ENCODE measurements around the gene KCNIP1.

DNA sequence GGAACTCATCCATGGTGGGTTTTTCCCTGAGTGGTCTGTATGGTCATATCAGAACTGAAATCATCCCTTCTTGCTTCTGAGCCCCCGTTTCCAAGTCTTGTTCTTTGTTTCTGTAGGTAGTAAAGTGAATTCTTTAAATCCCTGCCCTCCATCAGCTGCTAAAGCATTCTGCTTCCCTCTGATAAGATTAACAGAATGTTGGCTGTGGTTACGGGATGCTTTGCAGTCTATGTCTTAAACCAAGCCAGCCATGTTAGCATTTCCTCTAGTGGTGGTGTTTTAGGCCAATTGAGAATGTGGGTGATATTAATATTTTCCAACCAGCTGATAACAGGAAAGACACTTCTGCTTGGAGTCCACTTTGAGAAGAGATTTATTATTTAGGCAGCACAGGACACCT lies 22.0 kb upstream of the KCNIP1 start:
- TF ChIP-seq YY1 (tag by site-specific recombination; IDR thresholded peaks at IDR 0.05), result no peak
- TF ChIP-seq ZNF133 (tag by site-specific recombination; IDR thresholded peaks at IDR 0.05), result no peak
- TF ChIP-seq, protein P1, sequence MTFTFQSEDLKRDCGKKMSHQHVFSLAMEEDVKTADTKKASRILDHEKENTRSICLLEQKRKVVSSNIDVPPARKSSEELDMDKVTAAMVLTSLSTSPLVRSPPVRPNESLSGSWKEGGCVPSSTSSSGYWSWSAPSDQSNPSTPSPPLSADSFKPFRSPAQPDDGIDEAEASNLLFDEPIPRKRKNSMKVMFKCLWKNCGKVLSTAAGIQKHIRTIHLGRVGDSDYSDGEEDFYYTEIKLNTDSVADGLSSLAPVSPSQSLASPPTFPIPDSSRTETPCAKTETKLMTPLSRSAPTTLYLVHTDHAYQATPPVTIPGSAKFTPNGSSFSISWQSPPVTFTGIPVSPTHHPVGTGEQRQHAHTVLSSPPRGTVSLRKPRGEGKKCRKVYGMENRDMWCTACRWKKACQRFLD (tag by site-specific recombination; IDR thresholded peaks at IDR 0.05), result no peak
- TF ChIP-seq ZNF596 (tag by site-specific recombination; IDR thresholded peaks at IDR 0.05), result no peak

All from HEK293 (cell line).